Neural cell (in vitro differentiated cells): ENCODE results near the gene TSFM.

Experiments
- CTCF ChIP-seq: fragments of 450-650 bp; IDR thresholded peaks from 2 replicates; pipeline ENCODE4 v1.5.1; 2014; ENCODE audit warnings: antibody characterized with exemption, mild to moderate bottlenecking, moderate library complexity; ENCODE audit not compliant: poor library complexity, severe bottlenecking
- EP300 ChIP-seq: fragments of 450-650 bp; conservative IDR thresholded peaks from 2 replicates; pipeline ENCODE4 v1.6.1; 2014; ENCODE audit warnings: antibody characterized with exemption, mild to moderate bottlenecking, moderate library complexity; ENCODE audit not compliant: poor library complexity, severe bottlenecking
- EZH2 ChIP-seq: fragments of 200-600, 300-800 bp; shearing (Covaris generic), sonication (generic); IDR thresholded peaks from 2 replicates; pipeline ENCODE4 v1.6.1; 2014; ENCODE audit warnings: antibody characterized with exemption, low read length, borderline replicate concordance, mild to moderate bottlenecking; ENCODE audit not compliant: insufficient read depth, poor library complexity, severe bottlenecking
- MXI1 ChIP-seq: fragments of 450-650 bp; conservative IDR thresholded peaks from 2 replicates; pipeline ENCODE4 v1.6.1; 2014; ENCODE audit warnings: antibody characterized with exemption, mild to moderate bottlenecking; ENCODE audit not compliant: poor library complexity, severe bottlenecking
- POLR2AphosphoS5 ChIP-seq: IDR thresholded peaks from 2 replicates; pipeline ENCODE4 v1.6.1; 2012
- RAD21 ChIP-seq: fragments of 450-650 bp; conservative IDR thresholded peaks from 2 replicates; pipeline ENCODE4 v1.6.1; 2014; ENCODE audit warnings: antibody characterized with exemption, mild to moderate bottlenecking, moderate library complexity
- SMC3 ChIP-seq: fragments of 450-650 bp; conservative IDR thresholded peaks from 2 replicates; pipeline ENCODE4 v1.6.1; 2014; ENCODE audit warnings: antibody characterized with exemption, mild to moderate bottlenecking, moderate library complexity; ENCODE audit not compliant: poor library complexity
- TAF1 ChIP-seq: IDR thresholded peaks from 2 replicates; pipeline ENCODE4 v1.6.1; 2012; ENCODE audit warnings: low read depth
- TF ChIP-seq, protein P1 (sequence below): IDR thresholded peaks from 2 replicates; pipeline ENCODE4 v1.6.1; 2012; ENCODE audit warnings: borderline replicate concordance

DNA sequence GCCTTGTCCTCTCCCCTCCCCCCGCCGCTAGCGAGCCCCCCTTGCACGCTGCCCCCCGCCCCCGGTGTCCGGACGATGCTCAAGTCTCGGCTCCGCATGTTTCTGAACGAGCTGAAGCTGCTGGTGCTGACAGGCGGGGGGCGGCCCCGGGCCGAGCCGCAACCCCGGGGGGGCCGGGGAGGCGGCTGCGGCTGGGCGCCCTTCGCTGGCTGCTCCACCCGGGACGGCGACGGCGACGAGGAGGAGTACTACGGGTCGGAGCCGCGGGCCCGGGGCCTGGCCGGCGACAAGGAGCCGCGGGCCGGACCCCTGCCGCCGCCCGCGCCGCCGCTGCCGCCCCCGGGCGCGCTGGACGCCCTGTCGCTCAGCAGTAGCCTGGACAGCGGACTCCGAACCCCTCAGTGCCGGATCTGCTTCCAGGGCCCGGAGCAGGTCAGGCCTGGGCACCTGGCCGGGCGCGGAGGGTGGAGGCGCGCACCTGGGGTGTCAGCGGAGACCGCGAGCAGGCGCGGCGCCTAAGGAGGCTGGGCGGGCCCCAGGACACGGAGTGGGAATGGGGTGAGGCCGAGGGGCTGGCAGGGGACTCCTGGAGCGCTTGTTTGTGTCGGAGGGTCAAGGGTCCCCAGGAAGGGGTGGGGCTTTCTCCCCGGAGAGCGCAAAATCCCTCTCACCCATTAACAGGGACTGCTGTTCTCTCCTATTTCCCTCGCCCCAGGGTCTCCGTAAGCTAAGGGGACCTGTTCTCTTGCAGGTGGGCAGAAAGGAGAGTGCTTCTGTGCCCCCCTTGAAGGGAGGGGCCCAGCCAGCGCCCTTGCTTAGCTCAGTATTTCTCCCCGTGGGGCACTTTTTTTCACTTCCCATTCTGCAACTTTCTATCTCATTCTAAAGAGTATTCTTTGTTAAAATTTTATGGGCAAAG is 26.9 kb upstream of the TSFM start:
- TF ChIP-seq, protein P1, sequence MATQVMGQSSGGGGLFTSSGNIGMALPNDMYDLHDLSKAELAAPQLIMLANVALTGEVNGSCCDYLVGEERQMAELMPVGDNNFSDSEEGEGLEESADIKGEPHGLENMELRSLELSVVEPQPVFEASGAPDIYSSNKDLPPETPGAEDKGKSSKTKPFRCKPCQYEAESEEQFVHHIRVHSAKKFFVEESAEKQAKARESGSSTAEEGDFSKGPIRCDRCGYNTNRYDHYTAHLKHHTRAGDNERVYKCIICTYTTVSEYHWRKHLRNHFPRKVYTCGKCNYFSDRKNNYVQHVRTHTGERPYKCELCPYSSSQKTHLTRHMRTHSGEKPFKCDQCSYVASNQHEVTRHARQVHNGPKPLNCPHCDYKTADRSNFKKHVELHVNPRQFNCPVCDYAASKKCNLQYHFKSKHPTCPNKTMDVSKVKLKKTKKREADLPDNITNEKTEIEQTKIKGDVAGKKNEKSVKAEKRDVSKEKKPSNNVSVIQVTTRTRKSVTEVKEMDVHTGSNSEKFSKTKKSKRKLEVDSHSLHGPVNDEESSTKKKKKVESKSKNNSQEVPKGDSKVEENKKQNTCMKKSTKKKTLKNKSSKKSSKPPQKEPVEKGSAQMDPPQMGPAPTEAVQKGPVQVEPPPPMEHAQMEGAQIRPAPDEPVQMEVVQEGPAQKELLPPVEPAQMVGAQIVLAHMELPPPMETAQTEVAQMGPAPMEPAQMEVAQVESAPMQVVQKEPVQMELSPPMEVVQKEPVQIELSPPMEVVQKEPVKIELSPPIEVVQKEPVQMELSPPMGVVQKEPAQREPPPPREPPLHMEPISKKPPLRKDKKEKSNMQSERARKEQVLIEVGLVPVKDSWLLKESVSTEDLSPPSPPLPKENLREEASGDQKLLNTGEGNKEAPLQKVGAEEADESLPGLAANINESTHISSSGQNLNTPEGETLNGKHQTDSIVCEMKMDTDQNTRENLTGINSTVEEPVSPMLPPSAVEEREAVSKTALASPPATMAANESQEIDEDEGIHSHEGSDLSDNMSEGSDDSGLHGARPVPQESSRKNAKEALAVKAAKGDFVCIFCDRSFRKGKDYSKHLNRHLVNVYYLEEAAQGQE: no peak
- TF ChIP-seq CTCF (no peak), POLR2AphosphoS5 (no peak), RAD21 (no peak), TAF1 (no peak), EZH2 (no peak), SMC3 (no peak), EP300 (no peak), MXI1 (no peak)
